AG04449 (cell line): Measurements from ENCODE around the gene PNLIPRP3.

Source experiments
- CTCF ChIA-PET: fragments of 350-600 bp; formaldehyde crosslinking; extraction: SDS; loops from one replicate; lab custom pipeline; 2021; ENCODE audit warnings: antibody characterized with exemption; lab: Yijun Ruan, JAX
- POLR2A ChIA-PET: fragments of 400-600, 350-600 bp; formaldehyde crosslinking; extraction: SDS; loops from one replicate; lab custom pipeline; 2020; ENCODE audit warnings: antibody characterized with exemption, inconsistent platforms; lab: Yijun Ruan, JAX
- DNase-seq: peaks from one replicate; pipeline ENCODE4 v3.0.0-alpha.2; 2010; ENCODE audit warnings: low read depth, low spot score
- H3K4me3 ChIP-seq: 2 replicates; pipeline ENCODE4 v1.5.1; 2011; ENCODE audit warnings: low read depth, mild to moderate bottlenecking, control low read depth, low read length
- TF ChIP-seq, protein P1 (sequence below): IDR thresholded peaks from one replicate; pipeline ENCODE4 v1.5.1; 2011; ENCODE audit warnings: mild to moderate bottlenecking, moderate library complexity, low read length, control low read depth, inconsistent platforms; ENCODE audit not compliant: insufficient read depth; ENCODE audit errors: missing control alignments

PNLIPRP3 gene

DNA sequence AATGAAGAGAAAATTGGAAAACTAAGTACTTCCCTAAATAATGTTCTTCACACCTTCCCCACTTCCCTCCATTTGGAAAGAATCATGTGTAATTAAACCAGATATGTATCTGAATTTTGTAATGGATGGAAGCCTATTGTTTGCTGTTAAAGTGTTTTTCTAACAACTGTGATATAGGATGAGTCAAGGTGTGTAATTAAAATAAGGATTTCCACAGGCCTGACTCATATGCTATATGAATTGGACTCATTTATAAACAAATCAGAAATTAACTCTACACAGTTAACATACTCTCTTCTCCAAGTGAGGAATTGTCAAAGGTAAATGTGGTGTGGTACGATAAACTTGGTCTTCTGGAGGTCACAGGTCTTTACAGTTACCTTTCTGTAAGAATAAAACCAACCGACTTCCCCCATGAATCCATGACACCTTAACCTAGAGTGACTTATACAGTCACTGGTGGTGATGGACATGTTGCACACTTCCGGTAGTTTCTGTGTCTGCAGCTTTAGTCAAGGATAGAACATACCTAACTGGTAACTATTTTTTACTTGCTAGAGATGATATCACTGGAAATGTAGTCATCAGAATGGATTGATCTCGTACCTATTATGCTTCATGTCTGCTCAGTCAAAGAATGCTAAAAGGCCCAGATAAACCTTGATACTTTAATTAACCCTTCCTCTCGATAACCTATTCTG lies 12.8 kb downstream of the PNLIPRP3 start:
- TF ChIP-seq, protein P1, sequence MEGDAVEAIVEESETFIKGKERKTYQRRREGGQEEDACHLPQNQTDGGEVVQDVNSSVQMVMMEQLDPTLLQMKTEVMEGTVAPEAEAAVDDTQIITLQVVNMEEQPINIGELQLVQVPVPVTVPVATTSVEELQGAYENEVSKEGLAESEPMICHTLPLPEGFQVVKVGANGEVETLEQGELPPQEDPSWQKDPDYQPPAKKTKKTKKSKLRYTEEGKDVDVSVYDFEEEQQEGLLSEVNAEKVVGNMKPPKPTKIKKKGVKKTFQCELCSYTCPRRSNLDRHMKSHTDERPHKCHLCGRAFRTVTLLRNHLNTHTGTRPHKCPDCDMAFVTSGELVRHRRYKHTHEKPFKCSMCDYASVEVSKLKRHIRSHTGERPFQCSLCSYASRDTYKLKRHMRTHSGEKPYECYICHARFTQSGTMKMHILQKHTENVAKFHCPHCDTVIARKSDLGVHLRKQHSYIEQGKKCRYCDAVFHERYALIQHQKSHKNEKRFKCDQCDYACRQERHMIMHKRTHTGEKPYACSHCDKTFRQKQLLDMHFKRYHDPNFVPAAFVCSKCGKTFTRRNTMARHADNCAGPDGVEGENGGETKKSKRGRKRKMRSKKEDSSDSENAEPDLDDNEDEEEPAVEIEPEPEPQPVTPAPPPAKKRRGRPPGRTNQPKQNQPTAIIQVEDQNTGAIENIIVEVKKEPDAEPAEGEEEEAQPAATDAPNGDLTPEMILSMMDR = no peak
- H3K4me3 ChIP-seq = no peak overlapping the region
- DNase-seq = no peak
- POLR2A ChIA-PET = no interaction called here
- CTCF ChIA-PET = no interaction called here

DNA sequence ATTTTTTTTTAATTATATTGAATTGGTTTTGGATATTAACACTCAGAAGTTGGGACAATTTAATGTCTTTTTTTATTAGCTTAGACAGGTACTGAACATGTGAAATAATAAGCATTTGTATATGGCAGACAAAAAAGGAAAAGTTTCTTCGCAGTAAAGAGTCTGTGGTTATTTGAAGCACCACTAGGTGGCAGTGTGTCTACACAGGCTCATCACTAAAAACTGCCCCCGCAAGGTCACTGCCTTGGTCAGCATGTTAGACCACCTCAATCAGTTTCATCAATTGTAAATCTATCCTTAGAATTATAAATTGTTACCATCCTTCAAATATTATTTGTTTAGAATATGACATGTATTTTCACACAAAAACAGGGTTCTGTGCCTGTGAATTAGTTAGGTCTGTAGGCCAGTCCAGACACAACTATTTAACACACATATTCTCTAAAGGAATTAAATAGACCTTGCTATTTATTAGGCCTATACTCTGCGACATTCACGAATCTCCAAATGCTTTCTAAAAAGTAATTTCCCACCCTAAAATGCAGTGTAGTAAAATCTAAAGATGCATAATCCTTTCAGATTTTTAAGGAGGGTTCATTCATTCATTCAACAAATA lies 17.0 kb downstream of the PNLIPRP3 start:
- no peak for DNase-seq
- ChIA-PET CTCF (interaction anchor here (0.8 to 1.7 kb wide), 9 partner anchors 9 to 101 kb away, joined by 3 to 7 read pairs (median 4); partner anchors contain the start of gene PNLIPRP3), POLR2A (no interaction called here)
- TF ChIP-seq, protein P1 = peak; percentile 72
- H3K4me3 ChIP-seq = no peak overlapping the region

DNA sequence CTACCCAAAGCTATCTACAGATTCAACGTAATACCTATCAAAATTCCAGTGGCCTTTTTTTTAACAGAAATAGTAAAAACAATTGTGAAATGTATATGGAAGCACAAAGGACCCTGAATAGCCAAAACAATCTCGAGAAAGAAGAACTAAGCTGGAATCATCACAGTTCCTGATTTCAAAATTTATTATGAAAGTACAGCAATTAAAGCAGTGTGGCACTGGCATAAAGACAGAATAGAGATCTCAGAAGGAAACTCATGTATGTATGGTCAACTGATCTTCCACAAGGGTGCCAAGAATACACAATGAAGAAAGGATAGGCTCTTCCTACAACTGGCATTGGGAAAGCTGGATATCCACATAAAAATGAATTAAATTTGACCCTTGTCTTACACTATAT lies 23.2 kb downstream of the PNLIPRP3 start:
- ChIA-PET POLR2A (no interaction called here), CTCF (interaction anchor here (0.6 kb wide), 1 partner anchor 1224 kb away, joined by 3 read pairs; no protein-coding TSS in a partner anchor)
- no peak for DNase-seq
- no peak overlapping the region for H3K4me3 ChIP-seq
- TF ChIP-seq, protein P1 = no peak

DNA sequence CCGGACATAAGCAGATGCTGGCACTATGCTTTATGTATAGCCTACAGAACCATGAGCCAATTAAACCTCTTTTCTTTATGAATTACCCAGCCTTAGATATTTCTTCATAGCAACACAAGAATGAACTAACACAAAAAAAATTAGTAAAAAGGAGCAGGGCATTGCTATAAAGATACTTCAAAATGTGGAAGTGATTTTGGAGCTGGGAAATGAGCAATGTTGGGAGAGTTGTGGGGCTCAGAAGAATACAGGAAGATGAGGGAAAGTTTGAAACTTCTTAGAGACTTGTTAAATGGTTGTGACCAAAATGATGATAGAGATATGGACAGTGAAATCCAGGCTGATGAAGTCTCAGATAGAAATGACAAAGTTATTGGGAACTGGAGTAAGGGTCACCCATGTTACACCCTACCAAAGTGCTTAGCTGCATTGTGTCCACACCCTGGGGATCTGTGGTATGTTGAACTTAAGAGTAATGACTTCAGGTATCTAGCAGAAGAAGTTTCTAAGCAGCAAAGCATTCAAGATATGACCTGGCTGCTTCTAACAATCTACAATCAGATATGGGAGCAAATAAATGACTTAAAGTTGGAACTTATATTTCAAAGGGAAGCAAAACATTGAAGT lies 24.2 kb downstream of the PNLIPRP3 start:
- POLR2A ChIA-PET = no interaction called here

DNA sequence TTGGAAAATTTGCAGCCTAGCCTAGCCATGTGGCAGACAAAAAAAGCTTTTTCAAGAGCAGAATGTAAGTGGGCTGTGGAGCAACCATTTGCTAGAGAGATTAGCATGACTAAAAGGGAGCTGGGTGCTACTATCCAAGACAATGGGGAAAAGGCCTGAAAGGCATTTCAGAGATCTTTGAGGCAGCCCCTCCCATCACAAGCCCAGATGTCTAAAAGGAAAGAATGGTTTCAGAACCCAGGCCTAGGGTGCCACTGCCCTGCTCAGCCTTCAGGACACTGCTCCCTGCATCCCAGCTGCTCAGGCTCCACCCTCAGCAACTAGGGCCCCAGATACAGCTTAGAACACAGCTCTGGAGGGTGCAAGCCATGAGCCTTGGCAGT lies 24.7 kb downstream of the PNLIPRP3 start:
- no peak for DNase-seq
- no peak overlapping the region for H3K4me3 ChIP-seq
- CTCF ChIA-PET = interaction anchor here (2.5 kb wide), 1 partner anchor 8 kb away, joined by 6 read pairs; no protein-coding TSS in a partner anchor
- POLR2A ChIA-PET = no interaction called here
- TF ChIP-seq, protein P1 = no peak

More for the DNA sequence above, 24.2 kb downstream of the PNLIPRP3 start:
- DNase-seq = no peak
- CTCF ChIA-PET = no interaction called here
- TF ChIP-seq, protein P1 = no peak
- H3K4me3 ChIP-seq = no peak overlapping the region

DNA sequence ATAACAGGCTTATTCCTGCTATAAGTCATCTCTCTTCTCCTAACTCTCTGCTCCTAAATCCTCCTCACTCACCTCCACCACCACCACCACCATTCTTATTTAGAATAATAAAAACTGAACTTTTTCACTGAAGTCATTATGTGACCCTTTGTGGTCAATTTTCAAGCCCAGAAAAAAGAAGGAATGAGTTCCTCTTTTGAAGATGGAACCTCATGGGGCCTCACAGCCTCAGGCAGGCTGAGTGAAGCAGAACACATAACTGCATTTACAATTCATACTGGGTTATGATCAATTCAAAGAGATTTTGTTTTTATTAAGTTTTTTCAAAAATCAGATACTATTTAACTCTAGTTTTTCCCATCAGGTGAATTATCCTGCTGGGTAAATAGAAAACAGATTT lies 29.8 kb downstream of the PNLIPRP3 start:
- DNase-seq = no peak
- no peak overlapping the region for H3K4me3 ChIP-seq
- TF ChIP-seq, protein P1 = no peak
- CTCF ChIA-PET = no interaction called here
- POLR2A ChIA-PET = no interaction called here
